HG02981 (cell line): ENCODE data around the gene FNDC1.
"Not testable (repeated sequence)": the region's sequence is repeated elsewhere in the genome, so short reads cannot be mapped to it uniquely, and the experiment has no call there.

Source experiments
- ATAC-seq: cut with Tn5 transposase; IDR thresholded peaks from one replicate; pipeline ENCODE4 v1.9.1; 2021; ENCODE audit warnings: mild to moderate bottlenecking, moderate library complexity; ENCODE audit not compliant: unreplicated experiment

Gene FNDC1

GRCh38 chr6:159169193-159169555, at the start of gene FNDC1:
TSS of gene FNDC1 (plus strand) at chr6:159169400. CDS start at chr6:159169597, 197 bp downstream.
- ATAC-seq = peak; percentile 55

GRCh38 chr6:159119791-159120190, 49.4 kb upstream of the FNDC1 start:
- no peak for ATAC-seq

- no peak for ATAC-seq
Measured at GRCh38 chr6:159121486-159121885, 47.7 kb upstream of the FNDC1 start.

- ATAC-seq = no peak
Measured at GRCh38 chr6:159122453-159122852, 46.7 kb upstream of the FNDC1 start.

GRCh38 chr6:159123831-159124230, 45.4 kb upstream of the FNDC1 start:
- ATAC-seq = not testable (repeated sequence)

GRCh38 chr6:159125014-159125609, 44.1 kb upstream of the FNDC1 start:
- ATAC-seq = no peak

- ATAC-seq = no peak
Measured at GRCh38 chr6:159125951-159126352, 43.2 kb upstream of the FNDC1 start.

GRCh38 chr6:159126590-159126989, 42.6 kb upstream of the FNDC1 start:
- no peak for ATAC-seq

GRCh38 chr6:159127701-159128100, 41.5 kb upstream of the FNDC1 start:
- no peak for ATAC-seq

- ATAC-seq = no peak
Measured at GRCh38 chr6:159128978-159129377, 40.2 kb upstream of the FNDC1 start.

- ATAC-seq = no peak
Measured at GRCh38 chr6:159130846-159131245, 38.4 kb upstream of the FNDC1 start.

GRCh38 chr6:159131709-159132108, 37.5 kb upstream of the FNDC1 start:
- ATAC-seq = no peak

GRCh38 chr6:159132664-159133063, 36.5 kb upstream of the FNDC1 start:
- ATAC-seq = no peak

- peak; percentile 72 for ATAC-seq
Measured at GRCh38 chr6:159134701-159135364, 34.4 kb upstream of the FNDC1 start.

- no peak for ATAC-seq
Measured at GRCh38 chr6:159137676-159138075, 31.5 kb upstream of the FNDC1 start.

GRCh38 chr6:159142531-159142930, 26.7 kb upstream of the FNDC1 start:
- ATAC-seq = no peak

- ATAC-seq = no peak
Measured at GRCh38 chr6:159148641-159149040, 20.6 kb upstream of the FNDC1 start.

- no peak for ATAC-seq
Measured at GRCh38 chr6:159149641-159150040, 19.6 kb upstream of the FNDC1 start.

GRCh38 chr6:159151266-159151855, 17.8 kb upstream of the FNDC1 start:
- peak; percentile 60 for ATAC-seq

- no peak for ATAC-seq
Measured at GRCh38 chr6:159152041-159152440, 17.2 kb upstream of the FNDC1 start.

- no peak for ATAC-seq
Measured at GRCh38 chr6:159152782-159153181, 16.4 kb upstream of the FNDC1 start.

- no peak for ATAC-seq
Measured at GRCh38 chr6:159155679-159156078, 13.5 kb upstream of the FNDC1 start.
